OCI-LY1 (cell line): ENCODE results near the gene COL8A1.
A peak's percentile ranks its signal among the peaks of the same experiment; 100 is the strongest.
"Not testable (repeated sequence)": the region's sequence is repeated elsewhere in the genome, so short reads cannot be mapped to it uniquely, and the experiment has no call there.

ENCODE experiments used
- H2AFZ ChIP-seq: fragments of 200-600 bp; sonication (generic), shearing (Covaris generic); 2 replicates; pipeline ENCODE4 v1.6.0; 2014; ENCODE audit warnings: antibody characterized with exemption, mild to moderate bottlenecking, low read length
- H3F3A ChIP-seq: fragments of 200-600 bp; sonication (generic), shearing (Covaris generic); 2 replicates; pipeline ENCODE4 v1.6.0; 2014; ENCODE audit warnings: mild to moderate bottlenecking, antibody characterized with exemption, low read length, moderate library complexity; ENCODE audit not compliant: insufficient read depth
- H3K27ac ChIP-seq: fragments of 200-600 bp; sonication (generic); 2 replicates; pipeline ENCODE4 v1.5.1; 2014; ENCODE audit warnings: low read length, mixed run types, mild to moderate bottlenecking, low read depth; ENCODE audit not compliant: poor library complexity, severe bottlenecking
- H3K27me3 ChIP-seq: fragments of 200-600 bp; sonication (generic); 2 replicates; pipeline ENCODE4 v1.6.0; 2014; ENCODE audit warnings: antibody characterized with exemption, mild to moderate bottlenecking, low read length, moderate library complexity; ENCODE audit not compliant: insufficient read depth
- H3K36me3 ChIP-seq: fragments of 200-600 bp; sonication (generic); 2 replicates; pipeline ENCODE4 v1.6.1; 2014; ENCODE audit warnings: mild to moderate bottlenecking, antibody characterized with exemption, low read length, moderate library complexity, mixed read lengths; ENCODE audit not compliant: insufficient read depth
- H3K4me1 ChIP-seq: fragments of 200-600 bp; sonication (generic); 2 replicates; pipeline ENCODE4 v1.5.1; 2014; ENCODE audit warnings: mild to moderate bottlenecking, low read length, moderate library complexity; ENCODE audit not compliant: insufficient read depth, severe bottlenecking
- H3K4me2 ChIP-seq: fragments of 200-600 bp; sonication (generic), shearing (Covaris generic); 2 replicates; pipeline ENCODE4 v1.6.1; 2014; ENCODE audit warnings: low read length
- H3K4me3 ChIP-seq: fragments of 200-600 bp; sonication (generic); 2 replicates; pipeline ENCODE4 v1.5.1; 2014; ENCODE audit warnings: low read length, low read depth, mild to moderate bottlenecking, mixed read lengths; ENCODE audit not compliant: poor library complexity, severe bottlenecking
- H3K79me2 ChIP-seq: fragments of 200-600 bp; shearing (Covaris generic); 2 replicates; pipeline ENCODE4 v1.6.1; 2016; ENCODE audit warnings: mixed run types, low read length, mixed read lengths; ENCODE audit not compliant: insufficient read depth
- H3K9ac ChIP-seq: fragments of 200-600 bp; sonication (generic), shearing (Covaris generic); 2 replicates; pipeline ENCODE4 v1.6.1; 2014; ENCODE audit warnings: mild to moderate bottlenecking, low read length, mixed read lengths
- H3K9me2 ChIP-seq: fragments of 200-600 bp; sonication (generic), shearing (Covaris generic); 2 replicates; pipeline ENCODE4 v1.6.1; 2014; ENCODE audit warnings: low read depth, mild to moderate bottlenecking, low read length, mixed read lengths
- H3K9me3 ChIP-seq: fragments of 200-600 bp; shearing (Covaris generic); 2 replicates; pipeline ENCODE4 v1.6.1; 2014; ENCODE audit warnings: low read length, mixed read lengths
- H4K20me1 ChIP-seq: fragments of 200-600 bp; sonication (generic), shearing (Covaris generic); 2 replicates; pipeline ENCODE4 v1.6.0; 2016; ENCODE audit warnings: mild to moderate bottlenecking, low read length; ENCODE audit not compliant: insufficient read depth
- CTCF ChIP-seq: fragments of 200-600 bp; sonication (generic), shearing (Covaris generic); IDR thresholded peaks from 2 replicates; pipeline ENCODE4 v1.5.1; 2017; ENCODE audit warnings: mild to moderate bottlenecking, antibody characterized with exemption, low read length, moderate library complexity, mixed read lengths
- EZH2 ChIP-seq: fragments of 200-600 bp; sonication (generic), shearing (Covaris generic); IDR thresholded peaks from 2 replicates; pipeline ENCODE4 v1.8.0; 2017; ENCODE audit warnings: borderline replicate concordance, mixed run types, mild to moderate bottlenecking, antibody characterized with exemption, low read length, moderate library complexity, mixed read lengths

COL8A1 gene

GRCh38 chr3:99838755-99839154, 200.4 kb downstream of the COL8A1 start:
- Histone ChIP-seq H3K36me3 (no peaks in the 10 kb centered on the region), H3K9me3 (no peaks in the 10 kb centered on the region), H4K20me1 (no peaks in the 10 kb centered on the region), H3K9ac (no peak overlapping the region), H3K4me1 (no peaks in the 10 kb centered on the region), H3K27me3 (no peaks in the 10 kb centered on the region), H3K79me2 (no peaks in the 10 kb centered on the region), H2AFZ (no peak overlapping the region), H3K27ac (no peak overlapping the region), H3K4me2 (no peak overlapping the region), H3K9me2 (no peaks in the 10 kb centered on the region), H3K4me3 (no peak overlapping the region), H3F3A (no peaks in the 10 kb centered on the region)
- no peak for TF ChIP-seq EZH2
- TF ChIP-seq CTCF: no peak

GRCh38 chr3:99839613-99840012, 201.2 kb downstream of the COL8A1 start:
- H3K36me3 ChIP-seq: no peaks in the 10 kb centered on the region
- H4K20me1 ChIP-seq: no peaks in the 10 kb centered on the region
- no peak overlapping the region for H2AFZ ChIP-seq
- no peak overlapping the region for H3K9ac ChIP-seq
- peaks cover 4% of the 10 kb centered on the region for H3K4me1 ChIP-seq
- H3K9me2 ChIP-seq: no peaks in the 10 kb centered on the region
- H3K4me3 ChIP-seq: no peak overlapping the region
- no peak overlapping the region for H3K27ac ChIP-seq
- no peaks in the 10 kb centered on the region for H3K79me2 ChIP-seq
- no peaks in the 10 kb centered on the region for H3K9me3 ChIP-seq
- H3F3A ChIP-seq: no peaks in the 10 kb centered on the region
- TF ChIP-seq CTCF (no peak), EZH2 (no peak)
- no peaks in the 10 kb centered on the region for H3K27me3 ChIP-seq
- no peak overlapping the region for H3K4me2 ChIP-seq

GRCh38 chr3:99841949-99842348, 203.6 kb downstream of the COL8A1 start:
- H3K27ac ChIP-seq, H3K9me3 ChIP-seq, H3K4me2 ChIP-seq, H3K79me2 ChIP-seq, H3K9me2 ChIP-seq, H3K4me3 ChIP-seq, H3K9ac ChIP-seq, H3F3A ChIP-seq, H3K36me3 ChIP-seq, H4K20me1 ChIP-seq, H2AFZ ChIP-seq, H3K27me3 ChIP-seq: not testable (repeated sequence)
- H3K4me1 ChIP-seq: peaks cover 12% of the 10 kb centered on the region

- H3K4me3 ChIP-seq: no peak overlapping the region
- H3K36me3 ChIP-seq: no peaks in the 10 kb centered on the region
- H2AFZ ChIP-seq: no peak overlapping the region
- H3K27ac ChIP-seq: no peak overlapping the region
- H3F3A ChIP-seq: no peaks in the 10 kb centered on the region
- peak; percentile 71 for TF ChIP-seq CTCF
- TF ChIP-seq EZH2: no peak
- H3K4me2 ChIP-seq: no peak overlapping the region
- H3K27me3 ChIP-seq: no peaks in the 10 kb centered on the region
- H3K4me1 ChIP-seq: peaks cover 12% of the 10 kb centered on the region
- H3K9me3 ChIP-seq: no peaks in the 10 kb centered on the region
- no peaks in the 10 kb centered on the region for H3K79me2 ChIP-seq
- H3K9me2 ChIP-seq: no peaks in the 10 kb centered on the region
- no peaks in the 10 kb centered on the region for H4K20me1 ChIP-seq
- H3K9ac ChIP-seq: no peak overlapping the region
Measured at GRCh38 chr3:99842826-99843589, 204.6 kb downstream of the COL8A1 start.
